H1 (cell line): ENCODE measurements around the gene ZBTB42.
"Not testable (repeated sequence)": the region's sequence is repeated elsewhere in the genome, so short reads cannot be mapped to it uniquely, and the experiment has no call there.

Experiments used
- SP2 ChIP-seq: IDR thresholded peaks from 2 replicates; pipeline ENCODE4 v1.6.1; 2012; ENCODE audit warnings: mild to moderate bottlenecking, low read length, inconsistent platforms
- TAF1 ChIP-seq: IDR thresholded peaks from 2 replicates; pipeline ENCODE4 v1.6.1; 2011; ENCODE audit warnings: mild to moderate bottlenecking, low read depth, low read length

DNA sequence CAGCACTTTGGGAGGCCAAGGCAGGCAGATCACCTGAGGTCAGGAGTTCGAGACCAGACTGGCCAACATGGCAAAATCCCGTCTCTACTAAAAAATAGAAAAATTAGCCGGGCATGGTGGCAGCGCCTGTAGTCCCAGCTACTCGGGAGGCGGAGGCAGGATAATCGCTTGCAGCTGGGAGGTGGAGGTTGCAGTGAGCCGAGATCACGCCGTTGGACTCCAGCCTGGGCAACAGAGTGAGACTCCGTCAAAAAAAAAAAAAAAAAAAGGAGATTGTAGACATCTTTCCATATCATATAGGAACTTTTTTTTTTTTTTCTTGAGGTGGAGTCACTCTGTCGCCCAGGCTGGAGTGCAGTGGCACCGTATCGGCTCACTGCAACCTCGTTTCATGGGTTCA, 13.8 kb downstream of the ZBTB42 start:
- TF ChIP-seq TAF1, SP2: not testable (repeated sequence)
